GM12878 (cell line): ENCODE results near the gene SYCN. TPM values are rescaled to one million over a fixed set of nuclear protein-coding genes. Genes with fewer than 3 reads are reported as not detected.

Source experiments
- ASH2L ChIP-seq: fragments of 300-600, 200-600 bp; sonication (generic); IDR thresholded peaks from 2 replicates; pipeline ENCODE4 v1.6.1; 2017; ENCODE audit warnings: low read depth, mild to moderate bottlenecking, borderline replicate concordance
- ATF2 ChIP-seq: IDR thresholded peaks from 2 replicates; pipeline ENCODE4 v1.6.1; 2012; ENCODE audit warnings: low read length, inconsistent platforms
- BRCA1 ChIP-seq: IDR thresholded peaks from 2 replicates; pipeline ENCODE4 v1.6.1; 2011; ENCODE audit warnings: low read depth, low read length, improper control_type of control experiment
- CBX5 ChIP-seq: sonication (generic); IDR thresholded peaks from 2 replicates; pipeline ENCODE4 v1.6.1; 2016; ENCODE audit warnings: low read depth, moderate library complexity, mild to moderate bottlenecking, inconsistent platforms
- CHD4 ChIP-seq: fragments of 200-600 bp; sonication (generic); IDR thresholded peaks from 2 replicates; pipeline ENCODE4 v1.6.1; 2016; ENCODE audit warnings: mild to moderate bottlenecking
- CTCF ChIP-seq, 3 experiments: IDR thresholded peaks in 2 of 3; conservative IDR thresholded peaks in 1 of 3; 2 replicates each; pipeline ENCODE4 v1.5.1; 2011; ENCODE audit warnings: low read depth in 3 of 3, low read length in 3 of 3, mild to moderate bottlenecking in 3 of 3, control low read depth in 2 of 3, moderate library complexity in 2 of 3, inconsistent platforms in 1 of 3, mixed read lengths in 1 of 3; ENCODE audit not compliant: control insufficient read depth in 2 of 3, insufficient read depth in 1 of 3; ENCODE audit errors: extremely low read depth in 1 of 3
- E2F4 ChIP-seq: IDR thresholded peaks from 2 replicates; pipeline ENCODE4 v1.6.1; 2012; ENCODE audit warnings: low read depth, low read length, improper control_type of control experiment
- MAX ChIP-seq: IDR thresholded peaks from 2 replicates; pipeline ENCODE4 v1.6.1; 2012; ENCODE audit warnings: low read depth, low read length, improper control_type of control experiment
- NFXL1 ChIP-seq: fragments of 450-650 bp; IDR thresholded peaks from 2 replicates; pipeline ENCODE4 v1.6.1; 2017; ENCODE audit warnings: antibody characterized with exemption, mild to moderate bottlenecking, borderline replicate concordance
- PAX8 ChIP-seq: fragments of 450-650 bp; IDR thresholded peaks from 2 replicates; pipeline ENCODE4 v1.6.1; 2017; ENCODE audit warnings: mild to moderate bottlenecking, moderate library complexity
- PRDM15 ChIP-seq: fragments of 450-650 bp; formaldehyde crosslinking; IDR thresholded peaks from 2 replicates; pipeline ENCODE4 v1.4.0; 2020; ENCODE audit warnings: mild to moderate bottlenecking, moderate library complexity
- RAD21 ChIP-seq: IDR thresholded peaks from 2 replicates; pipeline ENCODE4 v1.6.1; 2011; ENCODE audit warnings: mild to moderate bottlenecking, low read depth, low read length, moderate library complexity; ENCODE audit not compliant: insufficient read depth
- RB1 ChIP-seq: fragments of 450-650 bp; formaldehyde crosslinking; IDR thresholded peaks from 2 replicates; pipeline ENCODE4 v1.6.1; 2017; ENCODE audit warnings: mild to moderate bottlenecking, borderline replicate concordance
- RELA ChIP-seq: fragments of 450-650 bp; IDR thresholded peaks from 2 replicates; pipeline ENCODE4 v1.8.0; 2014; ENCODE audit warnings: borderline replicate concordance; ENCODE audit not compliant: partially characterized antibody
- STAT1 ChIP-seq: fragments of 450-650 bp; conservative IDR thresholded peaks from 2 replicates; pipeline ENCODE4 v1.6.1; 2014; ENCODE audit warnings: antibody characterized with exemption, mild to moderate bottlenecking
- TBL1XR1 ChIP-seq: IDR thresholded peaks from 2 replicates; pipeline ENCODE4 v1.6.1; 2012; ENCODE audit warnings: low read depth, low read length, improper control_type of control experiment
- TCF7 ChIP-seq: IDR thresholded peaks from 2 replicates; pipeline ENCODE4 v1.6.1; 2014; ENCODE audit warnings: antibody characterized with exemption, borderline replicate concordance
- ZNF384 ChIP-seq: IDR thresholded peaks from 2 replicates; pipeline ENCODE4 v1.6.1; 2012; ENCODE audit warnings: low read depth, mild to moderate bottlenecking, low read length, improper control_type of control experiment, borderline replicate concordance
- ZSCAN29 ChIP-seq: fragments of 450-650 bp; IDR thresholded peaks from 2 replicates; pipeline ENCODE4 v1.6.1; 2017; ENCODE audit warnings: mild to moderate bottlenecking, moderate library complexity
- polyA plus RNA-seq, 11 experiments: library from polyadenylated mRNA; depleted of rRNA in 4 of 11; unstranded in 6 of 11; stranded (reverse) in 5 of 11; fragments of >200 nt; fragmentation: Nextera tagmentation in 4 of 11; fragmentation: Illumina TruSeq in 1 of 11; extraction: Ambion mirVana in 4 of 11; extraction: Trizol in 1 of 11; gene quantifications; 1 replicate in 1 of 11; 2 replicates in 10 of 11; pipeline versions ENCODE4 v1.2.1 to v1.2.3, GENCODE V29; 2011 to 2016; ENCODE audit warnings: inconsistent platforms in 2 of 11, missing spikeins in 2 of 11, low read depth in 1 of 11
- total RNA-seq, 4 experiments: library from RNA; depleted of rRNA in 3 of 4; stranded (reverse); fragments of >200 nt in 3 of 4; fragmentation: Illumina TruSeq in 1 of 4; extraction: Trizol in 1 of 4; gene quantifications; 2 replicates each; pipeline versions ENCODE4 v1.2.1 to v1.2.3, GENCODE V29; 2013 to 2021

Gene SYCN
- total and polyA plus RNA-seq, 10 of the 15 experiments (the other 5 are each of a cell fraction or from before 2014, with no cell fraction given): 0.54 TPM; not detected in 9

- TF ChIP-seq MAX: 0 out of 2 replicates have a peak, but pooled peaks have one; percentile 35
- TF ChIP-seq PRDM15 (CRISPR knock-in tag): no peak
- TF ChIP-seq TBL1XR1: no peak
- TF ChIP-seq PAX8: no peak
- no peak for TF ChIP-seq CHD4
- no peak for TF ChIP-seq CBX5
- TF ChIP-seq BRCA1: no peak
- no peak for TF ChIP-seq TCF7
- no peak for TF ChIP-seq E2F4
- TF ChIP-seq RAD21: no peak
- no peak for TF ChIP-seq ASH2L
- TF ChIP-seq RELA: no peak
- TF ChIP-seq ATF2: no peak
- no peak for TF ChIP-seq NFXL1
- TF ChIP-seq RB1: no peak
- no peak for TF ChIP-seq CTCF (IDR thresholded peaks at IDR 0.05 in 2 of 3, conservative IDR thresholded peaks at IDR 0.05 in 1 of 3; ENCODE audit: control insufficient read depth in 2 of 3, extremely low read depth in 1 of 3, insufficient read depth in 1 of 3, low read depth in 3 of 3, low read length in 3 of 3)
- TF ChIP-seq ZNF384: no peak
- no peak for TF ChIP-seq STAT1
- no peak for TF ChIP-seq ZSCAN29
These were observed 33.4 kb upstream of the SYCN start (continued) for GRCh38 chr19:39237200-39238184.
